GM12801 (cell line): ENCODE results near the gene P2RX4.

Experiments
- TF ChIP-seq, protein P1 (sequence below): IDR thresholded peaks from one replicate; pipeline ENCODE4 v1.5.1; 2011; ENCODE audit warnings: control low read depth; ENCODE audit not compliant: insufficient read length; ENCODE audit errors: extremely low read depth

Gene P2RX4

DNA sequence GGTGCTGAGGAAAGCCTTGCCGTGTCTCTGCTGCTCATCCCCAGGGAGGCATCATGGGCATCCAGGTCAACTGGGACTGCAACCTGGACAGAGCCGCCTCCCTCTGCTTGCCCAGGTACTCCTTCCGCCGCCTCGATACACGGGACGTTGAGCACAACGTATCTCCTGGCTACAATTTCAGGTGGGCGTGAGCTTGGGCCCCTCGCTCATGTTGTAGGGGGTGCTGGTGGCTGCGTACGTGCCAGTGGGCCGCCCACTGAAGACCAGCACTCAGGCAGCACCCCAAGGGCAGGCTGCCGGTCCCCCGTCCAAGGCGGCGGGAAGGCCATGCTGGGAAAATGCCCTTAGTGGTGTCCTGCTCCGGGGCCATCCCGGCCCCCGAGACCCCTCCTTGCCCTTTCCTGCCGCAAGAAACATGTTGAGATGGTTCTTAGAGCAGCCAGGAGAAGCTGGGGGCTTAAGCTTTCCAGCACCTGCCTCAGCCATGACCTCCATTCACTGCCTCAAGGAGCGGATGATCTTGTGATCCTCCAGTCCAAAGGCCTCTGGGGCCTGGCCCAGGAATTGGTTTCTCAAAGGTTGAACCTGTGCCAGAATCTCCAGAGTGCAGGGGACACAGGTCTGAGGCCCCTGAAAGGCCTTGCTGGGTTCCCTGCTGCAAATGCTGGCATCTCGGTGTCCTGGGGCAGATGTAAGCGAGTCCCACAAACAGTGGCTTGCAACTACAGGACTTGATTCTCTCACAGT, 19.2 kb downstream of the P2RX4 start:
- TF ChIP-seq, protein P1, sequence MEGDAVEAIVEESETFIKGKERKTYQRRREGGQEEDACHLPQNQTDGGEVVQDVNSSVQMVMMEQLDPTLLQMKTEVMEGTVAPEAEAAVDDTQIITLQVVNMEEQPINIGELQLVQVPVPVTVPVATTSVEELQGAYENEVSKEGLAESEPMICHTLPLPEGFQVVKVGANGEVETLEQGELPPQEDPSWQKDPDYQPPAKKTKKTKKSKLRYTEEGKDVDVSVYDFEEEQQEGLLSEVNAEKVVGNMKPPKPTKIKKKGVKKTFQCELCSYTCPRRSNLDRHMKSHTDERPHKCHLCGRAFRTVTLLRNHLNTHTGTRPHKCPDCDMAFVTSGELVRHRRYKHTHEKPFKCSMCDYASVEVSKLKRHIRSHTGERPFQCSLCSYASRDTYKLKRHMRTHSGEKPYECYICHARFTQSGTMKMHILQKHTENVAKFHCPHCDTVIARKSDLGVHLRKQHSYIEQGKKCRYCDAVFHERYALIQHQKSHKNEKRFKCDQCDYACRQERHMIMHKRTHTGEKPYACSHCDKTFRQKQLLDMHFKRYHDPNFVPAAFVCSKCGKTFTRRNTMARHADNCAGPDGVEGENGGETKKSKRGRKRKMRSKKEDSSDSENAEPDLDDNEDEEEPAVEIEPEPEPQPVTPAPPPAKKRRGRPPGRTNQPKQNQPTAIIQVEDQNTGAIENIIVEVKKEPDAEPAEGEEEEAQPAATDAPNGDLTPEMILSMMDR, result no peak

DNA sequence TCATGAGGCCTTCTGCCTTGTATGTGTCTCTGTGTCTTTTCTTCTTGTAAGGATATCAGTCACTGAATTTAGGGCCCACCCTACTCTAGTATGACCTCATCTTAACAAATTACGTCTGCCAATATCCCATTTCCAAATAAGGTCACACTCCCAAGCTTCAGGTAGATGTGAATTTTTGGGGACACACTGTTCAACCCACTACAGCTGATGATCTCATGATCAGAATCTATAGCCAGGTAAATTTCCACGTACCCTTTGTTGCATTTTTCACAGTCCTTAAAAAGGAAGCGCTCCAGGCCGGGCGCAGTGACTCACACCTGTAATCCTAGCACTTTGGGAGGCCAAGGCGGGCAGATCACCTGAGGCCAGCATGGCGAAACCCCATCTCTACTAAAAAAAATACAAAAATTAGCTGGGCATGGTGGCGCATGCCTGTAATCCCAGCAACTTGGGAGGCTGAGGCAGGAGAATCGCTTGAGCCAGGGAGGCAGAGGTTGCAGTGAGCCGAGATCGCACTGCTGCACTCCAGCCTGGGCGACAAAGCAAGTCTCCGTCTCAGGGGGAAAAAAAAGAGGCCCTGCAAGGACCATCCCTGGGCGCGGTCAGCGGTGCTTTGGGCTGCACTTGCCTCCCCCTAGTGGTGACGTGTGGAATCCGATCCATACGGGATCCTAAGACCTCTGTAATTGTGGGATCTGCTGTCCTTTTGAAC, 20.1 kb downstream of the P2RX4 start:
- TF ChIP-seq, protein P1, result peak; percentile 35

DNA sequence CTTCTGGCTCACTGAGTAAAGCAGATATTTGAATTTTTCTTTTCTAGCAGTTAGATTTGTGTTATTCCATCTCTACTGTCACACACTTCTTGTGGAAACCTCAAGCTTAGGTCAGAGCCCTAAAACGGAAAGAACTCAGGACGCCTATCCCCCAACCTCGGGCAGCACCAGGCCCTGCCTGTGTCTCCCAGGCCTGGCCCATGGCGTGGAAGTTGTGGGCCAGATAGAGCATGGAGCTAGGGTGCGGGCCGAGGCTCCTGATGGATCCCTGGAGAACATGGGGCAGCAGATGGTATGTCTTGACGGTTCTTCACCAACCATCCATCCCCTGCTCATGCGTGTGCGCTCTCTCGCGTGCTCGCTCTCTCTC, 20.6 kb downstream of the P2RX4 start:
- TF ChIP-seq, protein P1, result no peak

DNA sequence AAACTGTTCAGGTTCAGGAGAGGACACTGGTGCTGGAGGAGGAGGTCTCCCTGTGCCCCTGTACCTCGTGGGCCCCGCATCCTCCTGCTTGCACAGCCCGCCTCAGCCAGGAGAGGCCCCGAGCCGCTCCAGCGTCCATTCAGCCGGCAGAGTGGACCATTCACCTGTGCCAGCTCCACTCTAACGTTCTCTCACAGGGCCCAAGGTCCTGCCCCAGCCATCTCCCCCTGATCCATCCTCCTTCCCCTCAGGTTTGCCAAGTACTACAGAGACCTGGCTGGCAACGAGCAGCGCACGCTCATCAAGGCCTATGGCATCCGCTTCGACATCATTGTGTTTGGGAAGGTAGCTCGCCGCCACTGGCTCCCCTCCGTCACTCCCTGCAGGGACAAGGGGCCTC, 22.2 kb downstream of the P2RX4 start:
- TF ChIP-seq, protein P1, result no peak

DNA sequence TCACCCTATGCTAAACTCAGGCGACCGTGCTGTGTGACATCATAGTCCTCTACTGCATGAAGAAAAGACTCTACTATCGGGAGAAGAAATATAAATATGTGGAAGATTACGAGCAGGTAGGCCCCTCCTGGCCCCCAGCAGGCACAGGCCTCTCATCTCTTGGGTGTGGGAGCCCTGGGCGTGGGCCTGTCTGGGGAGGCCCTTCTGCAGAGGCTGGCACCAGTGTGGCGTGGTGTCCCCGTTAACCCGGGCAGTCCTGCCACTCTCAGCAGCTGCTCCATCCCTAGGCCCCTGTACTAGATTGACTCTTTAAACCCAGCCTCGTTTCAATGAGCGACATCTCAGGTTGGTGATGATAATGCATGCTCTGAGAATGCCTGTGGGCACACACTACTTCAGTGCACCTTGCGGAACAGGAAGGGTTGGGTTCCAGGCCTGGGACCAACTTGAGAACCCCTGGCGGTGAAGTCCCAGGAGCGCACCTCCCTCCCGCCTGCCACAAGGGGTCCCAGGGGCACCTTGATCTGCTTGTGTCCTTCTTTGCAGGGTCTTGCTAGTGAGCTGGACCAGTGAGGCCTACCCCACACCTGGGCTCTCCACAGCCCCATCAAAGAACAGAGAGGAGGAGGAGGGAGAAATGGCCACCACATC, 23.2 kb downstream of the P2RX4 start:
- TF ChIP-seq, protein P1, result no peak

DNA sequence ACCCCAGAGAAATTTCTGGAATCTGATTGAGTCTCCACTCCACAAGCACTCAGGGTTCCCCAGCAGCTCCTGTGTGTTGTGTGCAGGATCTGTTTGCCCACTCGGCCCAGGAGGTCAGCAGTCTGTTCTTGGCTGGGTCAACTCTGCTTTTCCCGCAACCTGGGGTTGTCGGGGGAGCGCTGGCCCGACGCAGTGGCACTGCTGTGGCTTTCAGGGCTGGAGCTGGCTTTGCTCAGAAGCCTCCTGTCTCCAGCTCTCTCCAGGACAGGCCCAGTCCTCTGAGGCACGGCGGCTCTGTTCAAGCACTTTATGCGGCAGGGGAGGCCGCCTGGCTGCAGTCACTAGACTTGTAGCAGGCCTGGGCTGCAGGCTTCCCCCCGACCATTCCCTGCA, 23.7 kb downstream of the P2RX4 start:
- TF ChIP-seq, protein P1, result no peak

DNA sequence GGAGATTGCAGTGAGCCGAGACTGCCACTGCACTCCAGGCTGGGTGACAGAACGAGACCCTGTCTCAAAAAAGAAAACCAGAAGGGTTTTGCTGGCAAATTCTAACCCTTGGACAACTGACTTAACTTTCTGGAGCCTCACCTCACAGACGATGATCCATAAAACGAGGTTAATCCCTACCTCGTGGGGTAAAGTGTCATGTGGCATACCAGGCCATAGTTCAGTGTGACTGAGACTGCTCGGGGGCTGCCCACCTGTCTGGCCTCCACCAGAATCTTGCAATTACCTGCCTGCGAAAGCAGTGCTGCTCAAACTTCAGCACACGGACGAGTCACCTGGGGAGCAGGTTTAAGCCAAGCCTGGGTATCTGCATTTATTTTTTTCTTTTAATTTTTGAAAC, 26.8 kb downstream of the P2RX4 start:
- TF ChIP-seq, protein P1, result no peak
